Measurements from ENCODE around the gene LDLRAD3. TPM values are rescaled to one million over a fixed set of nuclear protein-coding genes. Genes with fewer than 3 reads are reported as not detected.

Gene LDLRAD3
- total RNA-seq, 1 experiment from 2014 or later = 12.1 TPM

DNA sequence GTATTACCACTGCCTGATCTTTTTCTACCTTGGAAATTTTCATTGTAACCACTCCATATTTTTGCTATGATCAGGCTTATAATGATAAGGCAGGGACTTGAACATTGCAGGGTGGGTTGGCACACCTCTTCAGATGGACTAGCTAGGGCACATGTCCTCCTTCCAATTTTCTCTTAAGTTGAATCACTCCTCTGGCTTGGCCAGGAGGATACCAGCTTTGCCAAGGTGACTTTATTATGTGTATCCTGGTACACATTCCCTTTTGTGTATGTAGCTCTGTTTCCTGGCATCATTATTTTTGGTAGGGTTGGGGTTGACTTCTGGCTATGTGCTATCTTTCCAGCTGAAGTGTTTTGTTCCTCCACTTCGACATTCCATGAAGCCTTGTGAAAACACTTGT lies 8.5 kb upstream of the LDLRAD3 start:
- Histone ChIP-seq H3K27me3 (ENCODE audit: insufficient read depth, low read length) (no peaks in the 10 kb centered on the region), H2AFZ (ENCODE audit: low read length) (no peak overlapping the region), H4K20me1 (ENCODE audit: control insufficient read depth, insufficient read depth, insufficient read length) (no peaks in the 10 kb centered on the region), H2BK20ac (ENCODE audit: low read depth, low read length, poor library complexity, severe bottlenecking) (no peak overlapping the region), H3K4me1 (ENCODE audit: insufficient read depth, low read length) (no peaks in the 10 kb centered on the region), H3K23me2 (ENCODE audit: insufficient read length, low read depth, low read length, poor library complexity, severe bottlenecking) (no peaks in the 10 kb centered on the region), H4K91ac (ENCODE audit: insufficient read length, low read depth, low read length) (no peak overlapping the region), H4K5ac (ENCODE audit: insufficient read length, low read depth, low read length) (no peak overlapping the region), H2AK5ac (ENCODE audit: insufficient read length, low read length) (no peak overlapping the region), H2BK5ac (ENCODE audit: insufficient read length, low read length) (no peak overlapping the region), H3K14ac (ENCODE audit: insufficient read depth, low read length) (no peak overlapping the region), H3K56ac (ENCODE audit: insufficient read length, low read depth, low read length) (no peak overlapping the region), H3K79me1 (ENCODE audit: insufficient read depth, low read depth, low read length, poor library complexity, severe bottlenecking) (no peaks in the 10 kb centered on the region), H3K23ac (ENCODE audit: insufficient read length, low read depth, low read length) (no peak overlapping the region), H4K8ac (replicated peaks; ENCODE audit: insufficient read length, low read depth, low read length) (no peak overlapping the region), H3K27ac (ENCODE audit: insufficient read length, low read depth, low read length) (no peak overlapping the region), H3K18ac (ENCODE audit: insufficient read length, low read depth, low read length) (no peak overlapping the region), H3K9me3 (ENCODE audit: control insufficient read depth, low read depth, low read length) (no peaks in the 10 kb centered on the region), H3K4ac (ENCODE audit: low read depth, low read length) (no peak overlapping the region), H3T11ph (ENCODE audit: low read length) (no peak overlapping the region), H2BK120ac (ENCODE audit: low read depth, low read length, poor library complexity, severe bottlenecking) (no peak overlapping the region), H2BK12ac (ENCODE audit: insufficient read length, low read depth, low read length) (no peak overlapping the region), H3K9ac (ENCODE audit: extremely low read depth, insufficient read length, low read length) (no peak overlapping the region), H3K4me2 (ENCODE audit: insufficient read depth, insufficient read length, low read length) (no peak overlapping the region), H2BK15ac (ENCODE audit: low read depth, low read length) (no peak overlapping the region), H3K79me2 (ENCODE audit: insufficient read depth, low read length) (no peaks in the 10 kb centered on the region)
- Mint-ChIP-seq H3K27me3 (ENCODE audit: low read depth) (peaks cover 3% of the 10 kb centered on the region; the same call in 1 of the 2 replicates), H3K27ac (no peak overlapping the region), H3K4me3 (no peak overlapping the region), H3K36me3 (ENCODE audit: insufficient read depth in 1 of 3, low read depth in 3 of 3) (no peaks in the 10 kb centered on the region), H3K4me1 (peaks cover 2 to 10% of the 10 kb centered on the region in 2 experiments; a peak in 3 of 4 replicates), H3K9me3 (no peaks in the 10 kb centered on the region; a peak in 1 of 5 replicates)
- WGBS (ENCODE audit: extremely low coverage, insufficient read length, low lambda C conversion rate) = no CpG with 5 or more reads among the region's 1 CpG
- TF ChIP-seq, protein P1, sequence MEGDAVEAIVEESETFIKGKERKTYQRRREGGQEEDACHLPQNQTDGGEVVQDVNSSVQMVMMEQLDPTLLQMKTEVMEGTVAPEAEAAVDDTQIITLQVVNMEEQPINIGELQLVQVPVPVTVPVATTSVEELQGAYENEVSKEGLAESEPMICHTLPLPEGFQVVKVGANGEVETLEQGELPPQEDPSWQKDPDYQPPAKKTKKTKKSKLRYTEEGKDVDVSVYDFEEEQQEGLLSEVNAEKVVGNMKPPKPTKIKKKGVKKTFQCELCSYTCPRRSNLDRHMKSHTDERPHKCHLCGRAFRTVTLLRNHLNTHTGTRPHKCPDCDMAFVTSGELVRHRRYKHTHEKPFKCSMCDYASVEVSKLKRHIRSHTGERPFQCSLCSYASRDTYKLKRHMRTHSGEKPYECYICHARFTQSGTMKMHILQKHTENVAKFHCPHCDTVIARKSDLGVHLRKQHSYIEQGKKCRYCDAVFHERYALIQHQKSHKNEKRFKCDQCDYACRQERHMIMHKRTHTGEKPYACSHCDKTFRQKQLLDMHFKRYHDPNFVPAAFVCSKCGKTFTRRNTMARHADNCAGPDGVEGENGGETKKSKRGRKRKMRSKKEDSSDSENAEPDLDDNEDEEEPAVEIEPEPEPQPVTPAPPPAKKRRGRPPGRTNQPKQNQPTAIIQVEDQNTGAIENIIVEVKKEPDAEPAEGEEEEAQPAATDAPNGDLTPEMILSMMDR (conservative IDR thresholded peaks at IDR 0.05) = no peak
- DNase-seq = no peak
